Dermis microvascular lymphatic vessel endothelial cell (primary cell): ENCODE data around the gene IFT20. TPM values are rescaled to one million over a fixed set of nuclear protein-coding genes. Genes with fewer than 3 reads are reported as not detected.
"Not testable (repeated sequence)": the region's sequence is repeated elsewhere in the genome, so short reads cannot be mapped to it uniquely, and the experiment has no call there.

Experiments used
- DNase-seq, 2 donors: peaks; one replicate each; pipeline versions ENCODE4 v3.0.0 to v3.0.0-alpha.2; 2010; ENCODE audit warnings: low read depth in 2 of 2
- total RNA-seq: library from RNA; depleted of rRNA; stranded (reverse); fragments of >200 nt; gene quantifications from 2 replicates; pipeline ENCODE4 v1.2.1, GENCODE V29; 2014

Gene IFT20
- total RNA-seq, 1 donor from 2014 or later: 45.2 TPM

GRCh38 chr17:28317099-28317965 lies 17.9 kb downstream of the IFT20 start:
- no peak for DNase-seq

GRCh38 chr17:28315846-28316705 lies 19.2 kb downstream of the IFT20 start:
- DNase-seq: no peak

GRCh38 chr17:28313841-28314240 lies 21.4 kb downstream of the IFT20 start:
- DNase-seq: no peak

GRCh38 chr17:28306954-28307401 lies 28.3 kb downstream of the IFT20 start:
- no peak for DNase-seq

GRCh38 chr17:28298449-28298848 lies 36.8 kb downstream of the IFT20 start:
- no peak for DNase-seq

- DNase-seq: no peak
Measured at GRCh38 chr17:28295677-28296578, 39.3 kb downstream of the IFT20 start.

GRCh38 chr17:28293994-28294393 lies 41.3 kb downstream of the IFT20 start:
- no peak for DNase-seq

- not testable (repeated sequence) for DNase-seq
Measured at GRCh38 chr17:28292878-28293277, 42.4 kb downstream of the IFT20 start.

- no peak for DNase-seq
Measured at GRCh38 chr17:28291780-28292330, 43.4 kb downstream of the IFT20 start.

GRCh38 chr17:28290703-28291102 lies 44.6 kb downstream of the IFT20 start:
- DNase-seq: no peak

- DNase-seq: no peak
Measured at GRCh38 chr17:28285965-28286364, 49.3 kb downstream of the IFT20 start.

GRCh38 chr17:28282596-28282995 lies 52.7 kb downstream of the IFT20 start:
- peak in 1 of 2 donors; percentile 21 for DNase-seq

GRCh38 chr17:28280826-28281225 lies 54.4 kb downstream of the IFT20 start:
- no peak for DNase-seq

GRCh38 chr17:28279411-28279810 lies 55.9 kb downstream of the IFT20 start:
- DNase-seq: no peak

Other genes with a start within 250 kb of the IFT20 start
- gene TMEM97, start 16.3 kb downstream of the IFT20 start, total RNA-seq: 15.8 and 32.0 TPM in 2 replicates
- gene TNFAIP1, start 289 bp upstream of the IFT20 start, total RNA-seq: 71.4 and 108 TPM in 2 replicates
- gene POLDIP2, start 22.1 kb upstream of the IFT20 start, total RNA-seq: 66.9 and 72.3 TPM in 2 replicates
- gene SEBOX, start 29.7 kb upstream of the IFT20 start, total RNA-seq: not detected in 2 replicates
- gene VTN, start 34.8 kb upstream of the IFT20 start, total RNA-seq: under 0.01 TPM in 1 of 2 replicates, not detected in the other
- 1.8 and 3.7 TPM in 2 replicates for gene SARM1, start 36.2 kb upstream of the IFT20 start, total RNA-seq
- gene SLC46A1, start 70.7 kb upstream of the IFT20 start, total RNA-seq: 0.77 and 1.8 TPM in 2 replicates
- gene SLC13A2, start 138.2 kb upstream of the IFT20 start, total RNA-seq: not detected in 2 replicates
- gene FOXN1, start 170.9 kb upstream of the IFT20 start, total RNA-seq: not detected in 2 replicates
- gene UNC119, start 217.2 kb upstream of the IFT20 start, total RNA-seq: 18.0 and 25.7 TPM in 2 replicates
- 44.2 and 56.3 TPM in 2 replicates for gene PIGS, start 236.1 kb upstream of the IFT20 start, total RNA-seq
- 30.7 and 31.7 TPM in 2 replicates for gene ALDOC, start 241.4 kb upstream of the IFT20 start, total RNA-seq